ENCODE measurements around the gene XXYLT1.

Gene XXYLT1

DNA sequence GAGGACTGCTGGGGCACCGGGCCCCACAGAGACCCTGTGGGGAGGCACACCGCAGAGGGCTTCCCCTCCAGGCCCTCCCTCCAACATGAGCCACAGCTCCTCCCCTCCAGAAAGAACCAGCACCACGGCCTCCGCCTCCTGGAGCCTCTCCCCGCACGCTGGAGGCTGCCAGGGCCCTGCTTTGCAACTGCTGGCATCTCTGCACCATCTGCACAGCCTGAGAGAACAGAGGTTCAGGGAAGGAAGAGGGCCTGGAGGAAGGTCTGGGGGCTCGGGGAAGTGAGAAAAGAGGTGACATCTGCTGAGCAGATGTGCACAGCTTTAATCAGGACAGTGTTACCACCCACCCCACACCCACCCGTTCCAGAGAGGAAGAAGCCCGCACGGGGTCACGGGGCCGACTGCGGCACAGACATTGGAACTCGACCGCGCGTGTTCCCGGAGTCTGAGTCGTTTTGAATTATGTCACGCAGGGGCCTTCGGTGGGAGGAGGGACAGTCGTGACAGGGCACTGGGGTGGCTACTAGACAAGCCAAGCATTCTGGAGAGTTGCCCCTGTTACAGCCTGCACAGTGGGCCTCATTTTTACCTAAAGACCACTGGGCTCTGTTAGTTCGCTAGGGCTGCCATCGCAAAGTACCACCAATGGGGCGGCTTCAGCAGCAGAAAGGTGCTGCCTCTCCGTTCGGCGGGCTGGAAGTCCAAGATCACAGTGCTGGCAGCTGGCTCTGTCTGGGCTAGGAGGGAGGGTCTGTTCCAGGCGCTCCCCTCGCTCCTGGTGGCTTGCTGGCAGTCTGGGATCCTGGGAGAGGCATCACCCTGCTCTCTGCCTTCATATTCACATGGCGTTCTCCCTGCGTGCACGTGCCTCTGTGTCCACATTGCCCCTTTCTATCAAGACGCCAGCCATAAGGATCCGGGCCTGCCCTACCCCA lies 194.8 kb downstream of the XXYLT1 start:
- no peak for DNase-seq (ENCODE audit: low spot score)
- TF ChIP-seq, protein P1, sequence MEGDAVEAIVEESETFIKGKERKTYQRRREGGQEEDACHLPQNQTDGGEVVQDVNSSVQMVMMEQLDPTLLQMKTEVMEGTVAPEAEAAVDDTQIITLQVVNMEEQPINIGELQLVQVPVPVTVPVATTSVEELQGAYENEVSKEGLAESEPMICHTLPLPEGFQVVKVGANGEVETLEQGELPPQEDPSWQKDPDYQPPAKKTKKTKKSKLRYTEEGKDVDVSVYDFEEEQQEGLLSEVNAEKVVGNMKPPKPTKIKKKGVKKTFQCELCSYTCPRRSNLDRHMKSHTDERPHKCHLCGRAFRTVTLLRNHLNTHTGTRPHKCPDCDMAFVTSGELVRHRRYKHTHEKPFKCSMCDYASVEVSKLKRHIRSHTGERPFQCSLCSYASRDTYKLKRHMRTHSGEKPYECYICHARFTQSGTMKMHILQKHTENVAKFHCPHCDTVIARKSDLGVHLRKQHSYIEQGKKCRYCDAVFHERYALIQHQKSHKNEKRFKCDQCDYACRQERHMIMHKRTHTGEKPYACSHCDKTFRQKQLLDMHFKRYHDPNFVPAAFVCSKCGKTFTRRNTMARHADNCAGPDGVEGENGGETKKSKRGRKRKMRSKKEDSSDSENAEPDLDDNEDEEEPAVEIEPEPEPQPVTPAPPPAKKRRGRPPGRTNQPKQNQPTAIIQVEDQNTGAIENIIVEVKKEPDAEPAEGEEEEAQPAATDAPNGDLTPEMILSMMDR (IDR thresholded peaks at IDR 0.05; ENCODE audit: extremely low read depth, insufficient read depth, missing control alignments), result no peak
- in situ Hi-C loops (cut with MboI; ENCODE audit: low pct_unique_long_range_greater_than_20kb, low sequenced_read_pairs, unreplicated experiment), result no loop called here

GRCh38 chr3:195075199-195075940 lies 195.6 kb downstream of the XXYLT1 start:
- no peak for DNase-seq (ENCODE audit: low spot score)
- in situ Hi-C loops (cut with MboI; ENCODE audit: low pct_unique_long_range_greater_than_20kb, low sequenced_read_pairs, unreplicated experiment), result no loop called here
- TF ChIP-seq, protein P1 (IDR thresholded peaks at IDR 0.05; ENCODE audit: extremely low read depth, insufficient read depth, missing control alignments), result no peak

DNA sequence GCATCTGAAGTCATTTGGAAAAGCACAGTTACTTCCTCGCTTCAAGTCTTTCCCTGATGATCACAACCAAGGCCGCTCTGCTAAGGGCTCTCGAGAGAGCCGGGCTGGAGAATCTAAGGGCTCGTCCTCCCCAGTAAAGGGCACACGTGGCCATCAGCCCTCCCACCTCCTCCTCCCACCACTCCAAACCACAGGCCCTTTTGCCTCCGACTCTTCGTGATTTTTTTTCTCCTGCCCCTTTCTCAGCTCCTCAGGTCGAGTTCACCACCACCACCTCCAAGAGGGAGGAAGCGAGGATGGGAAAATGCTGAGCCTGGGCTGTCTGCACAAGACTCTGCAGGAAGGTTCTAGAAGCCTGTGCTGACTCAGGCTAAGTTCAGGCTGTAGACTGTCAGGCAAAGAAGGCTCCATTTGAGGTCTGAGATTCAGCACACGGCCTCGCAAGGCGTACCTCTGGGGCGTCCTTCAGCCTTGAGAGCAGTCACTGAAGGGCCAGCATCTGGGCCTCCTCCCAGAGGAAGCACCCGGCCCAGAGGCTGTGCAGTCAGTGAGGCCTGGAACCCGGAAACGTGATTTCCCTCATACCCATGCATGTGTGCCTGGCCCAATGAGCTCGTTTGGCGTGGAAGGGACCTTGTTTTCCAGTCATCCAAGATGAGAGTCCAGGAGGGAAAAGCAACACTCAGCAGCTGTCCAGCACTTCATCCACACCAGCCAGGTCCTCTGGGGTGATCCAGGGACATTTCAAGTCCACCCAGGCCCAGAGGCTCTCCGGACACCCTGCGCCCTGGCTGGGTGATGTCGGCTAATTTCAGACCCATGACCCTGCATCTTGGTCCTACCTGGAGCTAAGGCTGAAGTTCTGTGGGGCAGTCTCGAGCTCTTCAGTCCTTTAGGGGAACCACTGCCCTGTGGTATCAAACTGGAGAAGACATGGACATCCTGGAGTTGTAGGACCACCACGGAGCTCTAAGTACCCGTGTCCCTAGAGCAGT lies 196.8 kb downstream of the XXYLT1 start:
- TF ChIP-seq, protein P1 (IDR thresholded peaks at IDR 0.05; ENCODE audit: extremely low read depth, insufficient read depth, missing control alignments), result no peak
- in situ Hi-C loops (cut with MboI; ENCODE audit: low pct_unique_long_range_greater_than_20kb, low sequenced_read_pairs, unreplicated experiment), result no loop called here

DNA sequence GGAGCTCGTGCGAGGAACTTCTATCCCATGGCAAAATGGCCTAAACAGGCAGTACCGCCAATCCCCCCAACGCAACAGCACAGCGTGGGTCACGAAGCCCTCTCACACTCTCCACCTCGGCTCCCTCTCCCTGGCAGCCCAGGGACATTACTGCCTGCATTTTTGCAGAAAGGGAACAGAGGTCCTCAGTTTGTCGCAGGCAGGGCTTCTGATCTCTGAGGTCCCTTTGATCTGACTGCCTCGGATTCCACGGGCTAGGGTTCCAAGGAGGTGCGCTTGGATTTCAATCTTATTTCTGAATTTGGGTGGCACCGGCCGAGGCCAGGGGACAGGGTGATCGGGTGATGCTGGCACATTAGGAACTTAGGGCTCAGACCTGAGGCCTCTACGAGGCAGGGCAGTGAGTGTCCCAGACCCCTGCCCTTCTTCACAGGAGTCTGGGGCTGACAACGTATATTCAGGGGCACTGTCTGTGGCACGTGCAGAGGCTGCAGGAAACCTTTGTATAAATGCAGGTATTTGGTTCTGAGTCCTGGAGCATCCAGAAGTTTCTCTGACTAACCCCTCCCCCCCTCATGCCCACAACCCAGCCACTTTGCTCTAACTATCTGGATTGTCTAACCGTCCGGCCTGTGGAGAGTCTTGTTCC lies 197.9 kb downstream of the XXYLT1 start:
- in situ Hi-C loops (cut with MboI; ENCODE audit: low pct_unique_long_range_greater_than_20kb, low sequenced_read_pairs, unreplicated experiment), result no loop called here
- TF ChIP-seq, protein P1 (IDR thresholded peaks at IDR 0.05; ENCODE audit: extremely low read depth, insufficient read depth, missing control alignments), result no peak
- no peak for DNase-seq (ENCODE audit: low spot score)

More for the DNA sequence above, 196.8 kb downstream of the XXYLT1 start:
- DNase-seq (ENCODE audit: low spot score), result no peak

DNA sequence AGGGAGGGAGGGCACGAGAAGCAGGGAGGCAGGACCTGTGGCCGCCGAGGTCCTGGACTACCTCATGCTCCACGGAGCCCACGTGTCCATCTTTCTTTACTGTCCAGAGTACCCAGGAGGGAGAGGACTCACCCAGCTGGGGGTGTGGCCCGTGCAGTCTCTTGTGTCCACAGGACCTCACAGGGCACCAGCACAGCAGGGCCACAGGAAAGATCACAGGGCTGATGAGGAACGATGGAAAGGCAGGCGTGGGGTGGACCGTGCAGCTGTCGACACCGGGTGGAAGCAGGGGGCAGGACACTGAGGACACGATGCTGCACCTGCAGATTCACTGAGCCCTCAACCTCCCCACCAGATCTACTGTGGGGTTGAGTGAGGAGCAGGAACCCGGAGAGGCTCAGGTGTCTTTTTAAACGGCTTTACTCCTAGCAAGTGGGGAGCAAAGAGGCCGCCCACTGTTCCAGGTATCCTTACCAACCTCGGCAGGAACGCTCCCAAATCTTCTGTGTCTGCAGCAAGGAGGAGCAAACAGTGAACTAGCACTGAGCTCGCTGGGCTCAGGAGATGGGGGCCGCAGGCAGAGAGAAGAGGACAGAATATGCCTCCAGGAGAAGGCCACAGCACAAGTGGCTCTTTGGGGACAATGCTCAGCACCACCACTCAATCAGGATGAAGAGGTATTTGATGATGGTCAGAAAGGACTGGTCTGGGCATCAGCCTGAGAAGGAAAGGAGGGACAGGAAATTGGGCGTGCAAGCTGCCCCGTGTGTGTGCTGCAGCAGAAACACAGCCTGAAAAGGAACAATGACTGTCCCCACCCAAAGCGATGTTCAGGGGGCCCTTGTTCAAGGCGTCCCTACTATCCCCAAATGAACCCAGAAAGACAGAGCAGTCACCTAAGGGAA lies 198.8 kb downstream of the XXYLT1 start:
- in situ Hi-C loops (cut with MboI; ENCODE audit: low pct_unique_long_range_greater_than_20kb, low sequenced_read_pairs, unreplicated experiment), result no loop called here
- no peak for DNase-seq (ENCODE audit: low spot score)

More for the DNA sequence above, 198.8 kb downstream of the XXYLT1 start:
- TF ChIP-seq, protein P1 (IDR thresholded peaks at IDR 0.05; ENCODE audit: extremely low read depth, insufficient read depth, missing control alignments), result no peak
